ENCODE results near the gene CLDND2.
"Not testable (repeated sequence)": the region's sequence is repeated elsewhere in the genome, so short reads cannot be mapped to it uniquely, and the experiment has no call there.

The CLDND2 gene, protein sequence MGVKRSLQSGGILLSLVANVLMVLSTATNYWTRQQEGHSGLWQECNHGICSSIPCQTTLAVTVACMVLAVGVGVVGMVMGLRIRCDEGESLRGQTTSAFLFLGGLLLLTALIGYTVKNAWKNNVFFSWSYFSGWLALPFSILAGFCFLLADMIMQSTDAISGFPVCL

DNA sequence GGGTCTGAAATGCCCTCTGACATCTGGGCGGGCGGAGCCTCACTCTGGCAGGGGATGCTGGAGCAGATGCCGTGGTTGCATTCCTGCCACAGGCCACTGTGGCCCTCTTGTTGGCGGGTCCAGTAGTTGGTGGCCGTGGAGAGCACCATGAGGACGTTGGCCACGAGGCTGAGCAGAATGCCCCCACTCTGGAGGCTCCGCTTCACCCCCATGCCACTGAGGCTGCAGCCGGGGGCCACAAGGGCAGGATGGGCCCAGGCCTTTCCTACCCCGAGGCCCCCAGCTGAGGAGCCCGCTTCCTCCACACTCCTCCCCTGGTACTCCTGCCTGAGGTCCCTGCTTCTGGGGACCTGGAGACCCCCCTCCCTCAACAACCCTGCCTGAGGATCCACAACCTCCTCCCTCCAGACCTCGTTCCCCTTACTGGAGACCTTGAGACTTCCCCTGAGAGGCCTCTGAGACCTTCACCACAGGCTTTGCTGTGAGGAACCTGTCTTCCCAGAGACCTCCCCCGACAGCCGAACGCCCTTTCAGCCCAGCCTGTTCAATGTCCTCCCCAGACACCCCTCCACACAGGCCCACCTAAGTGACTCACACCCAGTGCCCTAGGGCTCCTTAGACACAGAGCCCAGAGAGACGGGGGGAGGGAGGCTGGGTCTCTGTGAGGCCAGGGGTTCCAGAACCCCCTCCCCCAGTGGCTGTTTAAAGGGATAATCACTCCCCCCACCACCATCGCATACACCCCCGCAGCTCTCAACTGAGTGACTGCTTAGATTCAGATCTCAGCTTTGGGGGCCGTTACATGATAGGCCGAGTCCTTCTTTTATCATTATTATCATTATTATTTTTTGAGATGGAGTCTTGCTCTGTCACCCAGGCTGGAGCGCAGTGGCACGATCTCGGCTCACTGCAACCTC, at the start of gene CLDND2:
TSS of gene CLDND2 (minus strand) at position 638 of the 917 bp plus-strand sequence. CDS start at position 212, 426 bp downstream.
- peaks cover 6 to 26% of the 10 kb centered on the region in 2 donors for H3K4me1 ChIP-seq (ENCODE audit: control insufficient read depth in 1 of 2, insufficient read depth in 2 of 2, low read length in 2 of 2)

DNA sequence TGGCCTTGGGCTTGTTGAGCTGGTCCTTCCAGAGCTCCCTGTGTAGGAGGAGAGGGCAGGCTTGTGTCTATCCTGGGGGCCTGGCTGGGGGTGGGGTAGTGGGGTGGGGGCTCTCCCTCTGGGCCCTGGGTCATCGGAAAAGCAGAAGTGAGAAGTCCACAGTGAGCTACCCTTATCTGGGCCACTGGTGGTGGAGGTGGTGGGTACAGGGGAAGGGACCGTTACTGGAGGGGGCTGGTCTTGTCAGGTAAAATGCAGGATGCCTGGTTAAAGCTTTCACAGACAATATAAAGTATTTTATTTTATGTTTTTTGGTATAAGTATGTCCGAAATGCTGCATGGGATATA, 49.0 kb upstream of the CLDND2 start:
- no peaks in the 10 kb centered on the region for H3K4me1 ChIP-seq (ENCODE audit: control insufficient read depth in 1 of 2, insufficient read depth in 2 of 2, low read length in 2 of 2)
- no peaks in the 10 kb centered on the region for H3K27me3 ChIP-seq (ENCODE audit: control insufficient read depth in 1 of 2, insufficient read depth in 2 of 2, low read length in 2 of 2)
- no peak overlapping the region for H3K27ac ChIP-seq (ENCODE audit: low read depth, low read length)

More for the DNA sequence above, at the start of gene CLDND2:
- no peaks in the 10 kb centered on the region for H3K9me3 ChIP-seq (ENCODE audit: control insufficient read depth in 1 of 2, low read length in 2 of 2)
- H3K9ac ChIP-seq (ENCODE audit: low read depth in 1 of 2, low read length in 2 of 2), result peak within 1 kb of the TSS; percentile 56 to 96
- H3K27me3 ChIP-seq (ENCODE audit: control insufficient read depth in 1 of 2, insufficient read depth in 2 of 2, low read length in 2 of 2), result no peaks in the 10 kb centered on the region
- H3K4me3 ChIP-seq (ENCODE audit: low read depth in 1 of 2, low read length in 2 of 2), result peak within 1 kb of the TSS; percentile 90 to 95
- peak within 1 kb of the TSS; percentile 62 for H3K27ac ChIP-seq (ENCODE audit: low read depth, low read length)
- no peaks in the 10 kb centered on the region for H3K36me3 ChIP-seq (ENCODE audit: control insufficient read depth in 1 of 2, insufficient read depth in 2 of 2, low read length in 2 of 2)

DNA sequence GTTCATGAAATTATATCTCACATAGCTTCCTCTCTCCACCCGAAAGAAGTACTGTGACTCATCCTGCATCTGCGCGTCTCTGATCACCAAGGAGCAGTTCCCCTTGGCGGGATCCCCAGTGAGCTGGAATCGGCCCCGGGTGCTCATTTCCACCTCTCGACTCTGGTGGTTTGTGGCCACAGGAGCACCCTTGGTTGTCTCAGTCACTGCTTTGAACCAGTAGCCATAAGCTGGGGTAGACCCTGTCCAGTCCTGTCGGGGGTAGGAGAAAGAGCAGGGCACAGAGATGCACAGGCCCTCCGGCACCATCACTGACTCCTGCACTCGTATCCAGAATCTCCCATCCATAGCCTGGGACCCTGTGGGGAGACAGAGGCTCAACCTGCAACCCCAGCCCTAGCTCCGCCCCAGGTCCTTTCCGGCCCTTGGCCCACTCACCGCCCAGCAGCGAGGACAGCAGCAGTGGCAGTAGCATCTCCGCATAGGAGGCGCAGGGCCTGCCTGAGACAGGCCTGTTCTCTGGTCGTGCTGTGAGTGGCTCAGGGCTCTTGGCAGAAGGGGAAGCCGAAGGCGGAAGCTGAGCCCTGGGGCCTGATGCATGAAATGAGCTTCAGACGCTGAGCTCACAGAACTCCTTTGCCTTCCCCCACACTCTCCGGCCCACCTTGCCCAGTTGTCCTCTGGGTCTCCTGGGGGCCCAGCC, 48.5 kb upstream of the CLDND2 start, which contains the start of gene SIGLEC10:
TSS of gene SIGLEC10 (minus strand) at position 536 of the 703 bp plus-strand sequence. CDS start at position 475, 61 bp downstream.
- Histone ChIP-seq H3K4me3 (ENCODE audit: low read depth in 1 of 2, low read length in 2 of 2) (peak within 1 kb of the TSS in 1 of 2 donors; percentile 5), H3K36me3 (ENCODE audit: control insufficient read depth in 1 of 2, insufficient read depth in 2 of 2, low read length in 2 of 2) (no peaks in the 10 kb centered on the region), H3K9me3 (ENCODE audit: control insufficient read depth in 1 of 2, low read length in 2 of 2) (no peaks in the 10 kb centered on the region), H3K9ac (ENCODE audit: low read depth in 1 of 2, low read length in 2 of 2) (no peak within 1 kb of the TSS), H3K27me3 (ENCODE audit: control insufficient read depth in 1 of 2, insufficient read depth in 2 of 2, low read length in 2 of 2) (no peaks in the 10 kb centered on the region), H3K27ac (ENCODE audit: low read depth, low read length) (peak within 1 kb of the TSS; percentile 50), H3K4me1 (ENCODE audit: control insufficient read depth in 1 of 2, insufficient read depth in 2 of 2, low read length in 2 of 2) (no peaks in the 10 kb centered on the region)

More for the DNA sequence above, 49.0 kb upstream of the CLDND2 start:
- Histone ChIP-seq H3K9me3 (ENCODE audit: control insufficient read depth in 1 of 2, low read length in 2 of 2) (no peaks in the 10 kb centered on the region), H3K36me3 (ENCODE audit: control insufficient read depth in 1 of 2, insufficient read depth in 2 of 2, low read length in 2 of 2) (no peaks in the 10 kb centered on the region), H3K9ac (ENCODE audit: low read depth in 1 of 2, low read length in 2 of 2) (no peak overlapping the region), H3K4me3 (ENCODE audit: low read depth in 1 of 2, low read length in 2 of 2) (no peak overlapping the region)

DNA sequence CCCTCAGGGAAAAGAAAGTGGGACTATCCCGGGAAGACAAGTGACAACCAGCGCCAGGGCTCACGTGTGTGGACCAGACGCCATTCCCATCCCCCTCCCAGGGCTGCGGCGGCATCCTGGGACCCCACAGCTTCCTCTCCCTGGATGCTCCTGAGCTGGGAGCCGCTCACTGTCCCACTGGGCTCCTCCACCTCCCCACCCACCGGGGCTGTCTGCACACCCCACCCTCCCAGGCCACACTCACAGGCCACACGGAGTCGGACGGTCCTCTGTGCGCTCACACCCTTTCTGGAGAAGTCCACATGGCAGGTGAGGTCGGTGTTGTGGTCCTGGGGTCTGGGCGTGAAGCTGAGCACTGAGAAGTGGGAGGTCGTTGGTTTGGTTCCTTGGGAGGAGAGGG, 47.6 kb upstream of the CLDND2 start:
- not testable (repeated sequence) for H3K9ac ChIP-seq (ENCODE audit: low read depth in 1 of 2, low read length in 2 of 2); H3K27me3 ChIP-seq (ENCODE audit: control insufficient read depth in 1 of 2, insufficient read depth in 2 of 2, low read length in 2 of 2); H3K4me1 ChIP-seq (ENCODE audit: control insufficient read depth in 1 of 2, insufficient read depth in 2 of 2, low read length in 2 of 2); H3K36me3 ChIP-seq (ENCODE audit: control insufficient read depth in 1 of 2, insufficient read depth in 2 of 2, low read length in 2 of 2); H3K4me3 ChIP-seq (ENCODE audit: low read depth in 1 of 2, low read length in 2 of 2); H3K27ac ChIP-seq (ENCODE audit: low read depth, low read length); H3K9me3 ChIP-seq (ENCODE audit: control insufficient read depth in 1 of 2, low read length in 2 of 2)

DNA sequence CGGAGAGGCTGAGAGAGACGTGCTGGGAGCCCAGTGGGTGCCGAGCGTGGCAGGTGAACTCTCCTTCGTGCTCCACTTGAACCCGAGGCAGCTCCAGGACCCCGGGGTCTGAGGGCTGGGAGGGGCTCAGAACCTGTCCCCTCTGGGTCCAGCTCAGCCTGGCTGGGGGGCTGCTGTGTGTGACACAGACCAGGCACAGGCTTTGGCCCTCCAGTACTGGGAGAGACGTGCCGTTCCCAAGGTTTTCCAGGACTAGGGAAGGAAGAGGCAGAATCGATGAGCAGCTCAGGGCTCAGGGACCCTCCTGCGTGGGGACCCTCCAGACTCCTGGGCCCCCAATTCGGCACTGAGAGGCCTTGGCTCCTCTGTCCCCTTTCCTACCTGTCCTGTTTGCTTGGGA, 46.4 kb upstream of the CLDND2 start:
- Histone ChIP-seq H3K36me3 (ENCODE audit: control insufficient read depth in 1 of 2, insufficient read depth in 2 of 2, low read length in 2 of 2) (no peaks in the 10 kb centered on the region), H3K4me3 (ENCODE audit: low read depth in 1 of 2, low read length in 2 of 2) (no peak overlapping the region), H3K27ac (ENCODE audit: low read depth, low read length) (no peak overlapping the region), H3K9me3 (ENCODE audit: control insufficient read depth in 1 of 2, low read length in 2 of 2) (no peaks in the 10 kb centered on the region), H3K9ac (ENCODE audit: low read depth in 1 of 2, low read length in 2 of 2) (no peak overlapping the region), H3K4me1 (ENCODE audit: control insufficient read depth in 1 of 2, insufficient read depth in 2 of 2, low read length in 2 of 2) (no peaks in the 10 kb centered on the region), H3K27me3 (ENCODE audit: control insufficient read depth in 1 of 2, insufficient read depth in 2 of 2, low read length in 2 of 2) (no peaks in the 10 kb centered on the region)

DNA sequence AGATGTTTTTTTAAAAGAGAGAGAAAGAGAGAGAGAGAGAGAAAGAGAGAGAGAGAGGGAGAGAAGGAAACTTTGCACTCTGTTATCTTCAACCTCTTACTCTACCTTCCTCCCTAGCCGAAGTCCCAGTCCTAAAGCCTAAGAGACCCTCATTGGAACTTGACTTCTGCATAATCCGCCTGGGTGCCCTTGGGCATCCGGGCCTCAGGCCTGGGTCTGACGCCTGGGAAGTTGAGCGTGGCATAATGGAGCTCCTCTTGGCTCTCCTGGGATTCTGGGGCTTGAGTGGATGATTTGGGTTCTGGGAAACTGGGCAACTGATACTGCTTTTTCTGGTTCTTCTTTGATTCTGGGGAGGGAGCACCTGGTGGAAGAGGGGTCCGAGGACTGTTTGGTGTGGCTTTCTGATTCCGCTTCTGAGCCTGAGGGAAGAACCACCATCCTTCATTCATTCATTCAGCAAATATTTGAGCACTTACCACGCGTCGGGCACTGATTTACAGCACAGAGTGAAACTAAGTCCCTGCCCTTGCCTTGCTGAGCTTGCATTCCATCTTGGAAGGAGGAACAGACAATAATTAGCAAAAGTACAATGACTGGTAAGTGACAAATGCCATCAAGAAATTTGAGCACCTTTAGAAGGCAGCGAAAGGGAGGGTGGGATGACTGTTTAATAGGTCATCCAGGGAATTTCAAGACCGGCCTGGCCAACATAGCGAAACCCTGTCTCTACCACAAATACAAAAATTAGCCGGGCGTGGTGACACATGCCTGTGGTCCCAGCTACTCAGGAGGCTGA, 42.3 kb upstream of the CLDND2 start:
- H3K36me3 ChIP-seq (ENCODE audit: control insufficient read depth in 1 of 2, insufficient read depth in 2 of 2, low read length in 2 of 2), result no peaks in the 10 kb centered on the region
- H3K4me3 ChIP-seq (ENCODE audit: low read depth in 1 of 2, low read length in 2 of 2), result no peak overlapping the region
- H3K4me1 ChIP-seq (ENCODE audit: control insufficient read depth in 1 of 2, insufficient read depth in 2 of 2, low read length in 2 of 2), result no peaks in the 10 kb centered on the region
- H3K27me3 ChIP-seq (ENCODE audit: control insufficient read depth in 1 of 2, insufficient read depth in 2 of 2, low read length in 2 of 2), result no peaks in the 10 kb centered on the region
- no peak overlapping the region for H3K27ac ChIP-seq (ENCODE audit: low read depth, low read length)
- no peak overlapping the region for H3K9ac ChIP-seq (ENCODE audit: low read depth in 1 of 2, low read length in 2 of 2)
- no peaks in the 10 kb centered on the region for H3K9me3 ChIP-seq (ENCODE audit: control insufficient read depth in 1 of 2, low read length in 2 of 2)

DNA sequence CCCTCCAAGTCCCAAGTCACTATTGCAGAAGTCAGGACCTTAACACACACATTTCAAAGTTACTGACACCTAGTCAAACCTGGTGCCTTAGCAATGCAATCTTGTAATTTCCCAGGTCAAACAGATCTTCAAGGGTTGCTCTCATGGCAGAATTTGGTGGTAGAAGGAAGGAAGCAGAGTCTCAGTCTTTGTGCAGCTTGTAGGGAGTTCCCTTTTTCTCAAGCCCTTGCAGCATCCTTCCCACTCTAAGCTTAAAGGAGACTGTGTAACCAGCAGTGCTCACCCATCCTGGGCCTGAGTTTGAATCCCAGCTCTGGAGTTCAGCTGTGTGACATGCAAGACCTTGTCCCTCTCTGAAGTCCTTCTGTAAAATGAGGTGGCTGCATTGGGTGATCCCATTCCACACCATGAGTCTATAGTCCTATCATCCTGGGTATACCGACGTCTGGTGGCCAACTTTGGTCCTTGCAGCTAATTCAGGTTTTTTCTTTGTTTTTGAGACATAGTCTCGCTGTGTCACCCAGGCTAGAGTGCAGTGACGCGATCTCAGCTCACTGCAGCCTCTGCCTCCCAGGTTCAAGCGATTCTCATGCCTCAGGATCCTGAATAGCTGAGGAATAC, 38.8 kb upstream of the CLDND2 start:
- Histone ChIP-seq H3K4me1 (ENCODE audit: control insufficient read depth in 1 of 2, insufficient read depth in 2 of 2, low read length in 2 of 2) (no peaks in the 10 kb centered on the region), H3K36me3 (ENCODE audit: control insufficient read depth in 1 of 2, insufficient read depth in 2 of 2, low read length in 2 of 2) (no peaks in the 10 kb centered on the region), H3K9me3 (ENCODE audit: control insufficient read depth in 1 of 2, low read length in 2 of 2) (peaks cover 0 to 1% of the 10 kb centered on the region in 2 donors), H3K9ac (ENCODE audit: low read depth in 1 of 2, low read length in 2 of 2) (no peak overlapping the region), H3K4me3 (ENCODE audit: low read depth in 1 of 2, low read length in 2 of 2) (no peak overlapping the region), H3K27me3 (ENCODE audit: control insufficient read depth in 1 of 2, insufficient read depth in 2 of 2, low read length in 2 of 2) (no peaks in the 10 kb centered on the region), H3K27ac (ENCODE audit: low read depth, low read length) (no peak overlapping the region)

DNA sequence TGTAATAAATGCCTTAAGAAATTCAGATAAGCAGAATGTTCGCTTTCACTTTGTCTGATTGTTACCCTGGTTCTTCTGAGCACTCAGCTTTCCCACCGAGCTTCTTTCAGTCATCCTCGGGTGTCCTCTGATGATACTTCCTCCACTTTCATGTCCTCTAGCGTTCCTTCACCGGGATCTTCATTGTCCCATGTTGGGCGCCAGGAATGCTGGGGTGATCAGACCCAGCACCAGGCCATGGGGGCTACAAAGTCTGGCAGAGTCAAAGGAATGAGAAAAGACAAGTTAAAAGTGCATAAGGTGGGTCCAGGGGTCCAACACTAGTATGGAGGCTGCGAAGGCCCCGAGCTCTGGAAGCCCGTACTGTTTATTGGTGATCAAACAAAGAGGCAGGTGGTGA, 33.3 kb upstream of the CLDND2 start:
- H3K9ac ChIP-seq (ENCODE audit: low read depth in 1 of 2, low read length in 2 of 2), result no peak overlapping the region
- H3K9me3 ChIP-seq (ENCODE audit: control insufficient read depth in 1 of 2, low read length in 2 of 2), result peaks cover 6 to 11% of the 10 kb centered on the region in 2 donors
- no peak overlapping the region for H3K4me3 ChIP-seq (ENCODE audit: low read depth in 1 of 2, low read length in 2 of 2)
- H3K27ac ChIP-seq (ENCODE audit: low read depth, low read length), result no peak overlapping the region
- H3K4me1 ChIP-seq (ENCODE audit: control insufficient read depth in 1 of 2, insufficient read depth in 2 of 2, low read length in 2 of 2), result no peaks in the 10 kb centered on the region
- no peaks in the 10 kb centered on the region for H3K36me3 ChIP-seq (ENCODE audit: control insufficient read depth in 1 of 2, insufficient read depth in 2 of 2, low read length in 2 of 2)
- H3K27me3 ChIP-seq (ENCODE audit: control insufficient read depth in 1 of 2, insufficient read depth in 2 of 2, low read length in 2 of 2), result no peaks in the 10 kb centered on the region

DNA sequence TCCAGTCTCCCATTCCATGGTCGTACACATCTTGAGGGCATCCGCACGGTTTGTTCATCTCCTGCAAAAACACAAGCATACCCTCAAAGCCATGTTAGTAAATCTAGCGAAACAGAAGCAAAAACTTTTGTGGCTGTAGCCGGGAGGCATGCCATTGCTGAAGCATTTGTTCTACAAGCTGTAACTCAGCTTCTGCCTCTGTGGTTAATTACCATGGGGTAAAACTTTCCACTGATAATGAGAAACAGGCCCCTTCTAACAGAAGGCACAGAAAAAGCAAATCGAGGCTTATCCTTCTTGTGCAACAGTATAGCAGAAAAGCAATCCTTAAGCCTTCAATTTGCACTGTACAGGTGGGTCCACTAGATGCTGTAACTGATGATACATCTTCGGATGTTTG, 31.1 kb upstream of the CLDND2 start:
- not testable (repeated sequence) for H3K27me3 ChIP-seq (ENCODE audit: control insufficient read depth in 1 of 2, insufficient read depth in 2 of 2, low read length in 2 of 2); H3K36me3 ChIP-seq (ENCODE audit: control insufficient read depth in 1 of 2, insufficient read depth in 2 of 2, low read length in 2 of 2); H3K9ac ChIP-seq (ENCODE audit: low read depth in 1 of 2, low read length in 2 of 2); H3K4me3 ChIP-seq (ENCODE audit: low read depth in 1 of 2, low read length in 2 of 2); H3K27ac ChIP-seq (ENCODE audit: low read depth, low read length); H3K4me1 ChIP-seq (ENCODE audit: control insufficient read depth in 1 of 2, insufficient read depth in 2 of 2, low read length in 2 of 2)
- peaks cover 6 to 11% of the 10 kb centered on the region in 2 donors for H3K9me3 ChIP-seq (ENCODE audit: control insufficient read depth in 1 of 2, low read length in 2 of 2)

Measured in duodenal mucosa (tissue), 2 donors.